GM10847 (cell line): ENCODE data around the gene ZNF536.

Source experiments
- POLR2A ChIP-seq: IDR thresholded peaks from 2 replicates; pipeline ENCODE4 v1.6.1; 2011; ENCODE audit not compliant: insufficient read length; ENCODE audit errors: extremely low read depth

The ZNF536 gene

DNA sequence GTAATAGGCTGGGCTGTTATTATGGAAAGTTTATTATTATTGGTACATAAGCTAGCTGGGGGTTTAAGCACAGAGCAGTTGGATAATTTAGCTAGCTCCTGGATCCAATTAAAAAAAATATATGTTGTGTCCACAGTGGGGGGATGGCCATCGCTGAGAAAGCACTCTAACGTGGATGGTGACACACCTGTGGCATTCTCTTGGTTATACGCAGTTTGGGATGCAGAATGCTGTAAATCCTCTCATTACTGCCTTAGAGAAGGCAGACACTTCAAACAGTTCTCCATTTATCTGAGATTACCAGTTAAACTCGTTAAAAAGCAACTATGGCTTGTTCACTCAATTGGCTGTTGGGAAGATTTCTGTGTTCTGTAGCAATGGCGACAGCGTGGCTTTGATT, 2.4 kb upstream of the ZNF536 start:
- TF ChIP-seq POLR2A, result no peak

DNA sequence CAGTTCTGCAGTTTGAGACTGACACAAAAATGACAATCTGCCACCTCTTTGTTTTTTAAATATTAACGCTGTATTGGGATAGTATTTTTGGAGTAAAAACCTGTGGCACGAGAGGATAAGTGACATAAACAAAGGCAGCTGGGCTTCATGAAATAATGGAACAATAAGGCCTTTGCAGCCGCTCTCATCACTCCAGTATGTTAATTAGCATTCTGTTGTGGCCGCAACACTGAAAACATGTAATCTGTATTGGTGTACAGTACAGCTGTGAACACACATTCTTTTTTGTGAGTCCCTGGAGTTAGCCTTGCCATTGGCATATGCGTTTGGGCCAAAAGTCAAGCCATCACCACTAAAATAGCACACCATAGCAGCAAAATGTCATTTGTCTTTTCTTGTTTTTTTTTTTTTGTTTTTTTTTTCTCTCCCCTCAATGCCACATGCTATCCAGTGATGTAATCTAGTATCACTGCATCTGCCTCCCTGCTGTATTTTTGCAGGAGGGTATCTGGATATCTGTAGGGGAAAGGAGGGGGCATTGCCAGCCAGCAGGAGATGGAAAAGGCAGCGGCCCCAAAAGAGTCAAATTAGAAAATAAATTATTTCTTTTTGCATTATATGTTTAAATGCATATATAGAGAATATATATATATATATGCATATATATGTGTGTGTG, 885 bp upstream of the ZNF536 start:
- TF ChIP-seq POLR2A, result no peak

DNA sequence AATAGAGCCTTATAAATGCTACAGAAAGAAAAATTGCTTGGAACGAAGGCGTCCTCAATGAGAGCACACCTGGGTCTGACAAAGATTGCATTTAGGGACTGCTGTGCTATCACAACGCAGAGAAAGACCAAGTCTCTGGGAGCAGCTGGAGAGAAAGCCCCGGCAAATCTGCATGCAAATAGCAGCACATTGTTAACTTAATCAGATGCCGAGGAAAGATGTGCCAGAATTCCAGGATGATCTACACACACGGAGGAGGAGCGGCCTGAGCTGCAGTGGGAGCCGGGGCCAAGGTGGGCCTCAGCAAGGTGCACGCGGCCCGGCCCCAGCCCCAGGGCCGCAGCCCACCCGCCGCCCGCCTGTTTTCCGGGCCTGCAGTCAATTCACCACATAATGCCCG, 1.4 kb downstream of the ZNF536 start:
- no peak for TF ChIP-seq POLR2A

DNA sequence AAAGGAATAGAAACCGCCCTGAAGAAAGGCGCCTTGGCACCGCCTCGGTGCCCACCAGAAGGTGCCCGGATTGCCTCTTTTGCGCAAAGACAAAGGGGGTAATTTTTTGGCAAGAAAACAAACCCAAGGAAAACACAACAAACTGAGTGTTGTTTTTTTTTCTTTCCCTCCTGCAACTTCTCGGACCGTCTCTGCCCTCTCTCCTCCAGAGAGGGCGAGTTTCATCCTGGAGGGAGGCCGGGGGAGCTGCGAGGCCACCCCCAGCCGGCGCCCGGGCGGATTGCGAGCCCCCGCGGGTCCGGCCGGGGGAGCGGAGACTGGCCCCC, 2.3 kb downstream of the ZNF536 start:
- no peak for TF ChIP-seq POLR2A

- TF ChIP-seq POLR2A, result no peak
These were observed 2.8 kb downstream of the ZNF536 start for GRCh38 chr19:30374865-30375552.

DNA sequence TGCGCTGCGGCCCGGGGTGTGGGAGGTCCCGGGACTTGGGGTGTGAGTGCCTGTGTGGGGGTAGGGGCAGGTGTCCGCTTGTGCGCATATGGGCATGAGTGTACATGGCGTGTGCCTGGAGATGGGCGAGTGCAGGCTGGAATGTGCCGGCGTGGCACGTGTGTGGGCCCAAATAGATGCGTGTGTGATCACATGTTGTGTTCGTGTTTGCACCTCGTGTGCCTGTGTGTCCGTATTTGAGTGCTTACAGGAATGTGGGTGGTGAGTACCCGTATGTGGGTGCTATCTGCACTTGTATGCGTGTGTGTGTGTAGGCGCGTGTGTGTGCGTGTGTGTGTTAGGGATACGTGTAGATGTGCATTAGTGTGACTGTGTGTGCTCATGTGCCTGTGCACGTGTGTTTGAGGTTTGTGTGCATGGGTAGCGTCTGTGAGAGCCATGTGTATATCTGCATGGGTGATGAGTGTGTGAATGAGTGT, 3.4 kb downstream of the ZNF536 start:
- no peak for TF ChIP-seq POLR2A

- TF ChIP-seq POLR2A, result no peak
These were observed 4.1 kb downstream of the ZNF536 start for GRCh38 chr19:30376272-30376671.

DNA sequence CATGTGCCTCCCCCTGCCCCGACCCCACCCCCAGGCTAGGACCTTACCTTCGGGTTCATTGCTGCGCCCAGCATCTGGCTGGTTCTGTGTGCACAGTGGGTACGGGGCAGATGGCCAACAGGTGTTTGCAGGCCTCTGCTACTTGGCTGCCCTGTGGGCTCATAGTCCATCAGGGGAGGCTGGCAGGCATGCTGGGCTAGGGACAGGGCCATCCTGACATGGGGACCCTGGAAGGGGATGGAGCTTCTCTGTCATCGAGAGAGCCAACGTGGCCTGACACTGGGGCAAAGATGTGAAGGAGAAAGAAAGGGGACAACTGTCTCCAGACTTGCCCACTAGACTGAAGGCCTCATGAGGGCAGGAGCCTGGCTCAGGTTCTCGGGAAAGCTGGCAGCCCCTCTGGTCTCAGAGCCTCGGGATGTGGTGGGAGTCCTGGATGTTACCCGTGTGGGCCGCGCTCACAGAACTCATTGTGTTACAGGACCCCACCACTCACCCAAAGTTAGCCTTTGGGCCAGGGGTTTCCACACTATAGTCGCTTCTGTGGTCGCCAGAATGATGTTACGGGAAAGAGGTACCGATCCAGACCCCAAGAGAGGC, 4.7 kb downstream of the ZNF536 start:
- no peak for TF ChIP-seq POLR2A

- no peak for TF ChIP-seq POLR2A
These were observed 6.5 kb downstream of the ZNF536 start for GRCh38 chr19:30378701-30379100.

DNA sequence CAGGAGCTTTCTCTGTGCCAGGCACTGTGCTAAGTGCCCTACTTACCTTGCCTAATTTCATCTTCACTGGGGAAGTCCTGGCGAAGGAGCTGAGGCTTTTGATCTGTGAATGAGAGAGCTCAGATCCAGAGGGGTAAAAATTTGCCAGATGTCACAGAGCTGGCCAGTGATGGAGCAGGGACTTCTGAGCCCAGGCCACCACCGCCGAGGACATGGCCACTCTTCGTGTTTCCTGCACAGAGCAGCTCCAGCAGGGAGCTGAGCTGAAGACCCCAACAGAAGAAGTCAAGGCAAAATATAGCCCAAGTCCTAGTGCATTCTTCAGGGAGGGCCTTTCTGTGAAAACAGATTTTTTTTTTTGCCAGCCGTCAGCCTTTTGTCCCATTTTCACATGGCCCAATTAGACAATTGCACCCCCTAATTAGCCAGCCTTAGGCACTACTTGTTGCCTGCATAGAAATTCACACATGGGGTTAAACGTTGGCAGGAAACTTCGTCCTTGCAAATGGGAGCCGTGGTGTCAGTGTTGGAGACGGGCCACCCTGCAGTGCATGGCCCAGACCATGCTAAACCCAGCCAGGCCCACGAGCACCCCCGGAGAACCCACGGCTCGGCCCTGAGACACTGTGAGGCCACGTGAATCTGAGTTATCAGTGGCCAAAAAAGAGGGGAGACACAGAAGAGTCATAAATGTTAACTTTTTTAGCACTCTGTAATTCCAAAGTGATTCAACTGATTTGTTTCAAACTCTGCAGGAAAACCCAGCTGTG, 7.8 kb downstream of the ZNF536 start:
- no peak for TF ChIP-seq POLR2A

DNA sequence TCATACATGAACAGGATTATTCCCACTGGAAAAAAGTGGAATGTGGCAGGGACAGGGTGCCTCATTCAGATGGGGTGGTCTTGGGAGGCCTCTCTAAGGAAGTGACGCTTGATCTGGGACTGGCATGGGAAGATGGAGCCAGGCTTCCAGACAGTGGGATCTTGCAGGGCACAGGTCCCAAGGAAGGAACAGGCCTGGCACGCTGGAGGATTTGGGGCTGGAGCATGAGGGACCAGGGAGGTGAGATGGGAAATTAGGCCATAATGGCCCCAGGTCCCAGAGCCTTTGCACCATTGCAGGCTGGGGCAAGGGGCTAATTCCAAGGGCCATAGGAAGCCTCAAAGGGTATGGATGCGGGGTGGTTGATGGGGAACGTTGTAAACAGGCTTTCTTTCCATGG, 9.2 kb downstream of the ZNF536 start:
- no peak for TF ChIP-seq POLR2A

DNA sequence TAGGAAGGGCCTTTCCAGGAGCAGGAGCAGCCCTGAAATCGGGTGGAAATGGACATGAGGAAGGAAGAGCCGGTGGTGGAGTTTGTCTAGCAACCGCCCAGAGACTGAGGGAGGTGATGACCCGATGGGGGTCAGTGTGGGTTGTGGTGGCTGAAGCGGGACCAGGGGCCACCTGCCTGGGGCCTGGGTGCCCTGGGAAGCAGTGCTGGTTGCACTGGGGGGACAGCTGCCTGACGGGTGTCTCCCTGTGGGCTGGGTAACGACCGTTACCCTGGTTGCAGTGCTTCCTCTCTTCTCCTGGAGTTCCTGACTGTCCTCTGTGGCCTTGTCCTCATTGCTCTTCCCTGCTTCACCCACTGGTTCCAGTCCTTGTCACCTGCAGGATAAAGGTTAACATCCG, 13.0 kb downstream of the ZNF536 start:
- no peak for TF ChIP-seq POLR2A

- no peak for TF ChIP-seq POLR2A
These were observed 13.5 kb downstream of the ZNF536 start for GRCh38 chr19:30385666-30386065.

- TF ChIP-seq POLR2A, result no peak
These were observed 14.5 kb downstream of the ZNF536 start for GRCh38 chr19:30386551-30387143.
